HCT116 (cell line): Measurements from ENCODE around the gene ZNF492.

Experiments
- CEBPB ChIP-seq: IDR thresholded peaks from 2 replicates; pipeline ENCODE4 v1.6.1; 2012; ENCODE audit warnings: low read depth
- CTCF ChIP-seq, 3 experiments: fragments of 200-600 bp in 1 of 3; sonication (generic) in 1 of 3; IDR thresholded peaks in 2 of 3; conservative IDR thresholded peaks in 1 of 3; 2 replicates each; pipeline ENCODE4 v1.5.1; 2012 to 2017; ENCODE audit warnings: low read depth in 2 of 3, low read length in 2 of 3, antibody characterized with exemption in 1 of 3, borderline replicate concordance in 1 of 3, control low read depth in 1 of 3, mild to moderate bottlenecking in 1 of 3, mixed read lengths in 1 of 3, mixed run types in 1 of 3, moderate library complexity in 1 of 3; ENCODE audit not compliant: insufficient read depth in 1 of 3
- EZH2 ChIP-seq: fragments of 200-600 bp; sonication (generic); IDR thresholded peaks from 2 replicates; pipeline ENCODE4 v1.6.1; 2017; ENCODE audit warnings: antibody characterized with exemption, mixed run types
- EZH2phosphoT487 ChIP-seq: fragments of 200-600 bp; IDR thresholded peaks from 2 replicates; pipeline ENCODE4 v1.6.1; 2018; ENCODE audit warnings: antibody characterized with exemption, borderline replicate concordance
- FOSL1 ChIP-seq: IDR thresholded peaks from 2 replicates; pipeline ENCODE4 v1.6.1; 2012; ENCODE audit warnings: low read depth
- JUND ChIP-seq: IDR thresholded peaks from 2 replicates; pipeline ENCODE4 v1.6.1; 2012
- POLR2A ChIP-seq: IDR thresholded peaks from 2 replicates; pipeline ENCODE4 v1.7.0; 2011; ENCODE audit warnings: borderline replicate concordance; ENCODE audit not compliant: insufficient read depth, insufficient read length; ENCODE audit errors: extremely low read depth
- POLR2AphosphoS5 ChIP-seq: IDR thresholded peaks from 2 replicates; pipeline ENCODE4 v1.6.1; 2011; ENCODE audit warnings: mild to moderate bottlenecking, low read depth, low read length, moderate library complexity
- TCF7L2 ChIP-seq: IDR thresholded peaks from 2 replicates; pipeline ENCODE4 v1.7.0; 2011; ENCODE audit warnings: borderline replicate concordance, inconsistent platforms; ENCODE audit not compliant: insufficient read depth, insufficient read length; ENCODE audit errors: extremely low read depth
- YY1 ChIP-seq: IDR thresholded peaks from 2 replicates; pipeline ENCODE4 v1.6.1; 2011; ENCODE audit warnings: low read length, low read depth, moderate library complexity, mild to moderate bottlenecking; ENCODE audit not compliant: insufficient replicate concordance; ENCODE audit errors: extremely low read depth
- ZBTB33 ChIP-seq: IDR thresholded peaks from 2 replicates; pipeline ENCODE4 v1.6.1; 2011; ENCODE audit warnings: mild to moderate bottlenecking, low read length, moderate library complexity; ENCODE audit not compliant: insufficient replicate concordance; ENCODE audit errors: extremely low read depth
- TF ChIP-seq, protein P1 (sequence below): IDR thresholded peaks from 2 replicates; pipeline ENCODE4 v1.6.1; 2012; ENCODE audit warnings: low read depth
- TF ChIP-seq, protein P2 (sequence below): IDR thresholded peaks from 2 replicates; pipeline ENCODE4 v1.6.1; 2012

DNA sequence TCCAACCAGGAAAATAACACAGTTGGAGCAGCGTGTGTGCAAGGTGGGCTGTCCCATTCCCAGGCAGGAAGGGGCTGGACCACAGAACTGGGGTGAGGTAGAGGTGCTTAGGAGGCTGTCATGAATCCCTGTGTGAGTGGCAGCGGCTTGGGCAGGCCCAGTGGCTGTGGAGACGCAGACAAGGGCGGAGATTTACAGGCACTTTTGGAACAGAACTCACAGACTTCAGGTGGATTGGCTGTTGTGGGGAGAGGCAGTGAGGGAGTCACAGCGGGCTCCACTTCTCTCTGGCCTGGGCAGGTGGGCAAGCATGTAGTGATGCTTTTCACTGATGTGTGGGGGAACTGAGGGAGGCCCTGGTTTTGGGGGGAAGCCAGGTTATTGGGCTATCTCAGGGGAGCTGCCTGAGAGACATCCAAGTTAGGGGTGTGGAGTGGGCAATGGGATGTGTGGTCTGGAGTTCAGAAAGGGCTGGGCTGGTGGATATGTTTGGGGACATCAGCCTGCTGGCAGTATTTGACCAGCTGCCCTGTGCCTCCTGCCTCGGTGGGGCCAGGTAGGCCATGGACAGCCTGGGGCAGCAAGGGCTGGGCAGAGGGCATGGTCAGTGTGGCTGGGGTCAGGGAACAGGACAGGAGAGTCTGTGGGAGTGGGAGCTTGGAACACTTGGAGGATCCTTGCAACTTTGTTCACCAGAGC lies 27.0 kb upstream of the ZNF492 start:
- TF ChIP-seq CTCF (IDR thresholded peaks at IDR 0.05 in 2 of 3, conservative IDR thresholded peaks at IDR 0.05 in 1 of 3; ENCODE audit: borderline replicate concordance in 1 of 3, insufficient read depth in 1 of 3, low read depth in 2 of 3, low read length in 2 of 3) (no peak), POLR2A (no peak), EZH2phosphoT487 (no peak), EZH2 (no peak), TCF7L2 (no peak), YY1 (no peak), ZBTB33 (no peak), POLR2AphosphoS5 (no peak), CEBPB (no peak), JUND (no peak), FOSL1 (no peak)
- TF ChIP-seq, protein P1, sequence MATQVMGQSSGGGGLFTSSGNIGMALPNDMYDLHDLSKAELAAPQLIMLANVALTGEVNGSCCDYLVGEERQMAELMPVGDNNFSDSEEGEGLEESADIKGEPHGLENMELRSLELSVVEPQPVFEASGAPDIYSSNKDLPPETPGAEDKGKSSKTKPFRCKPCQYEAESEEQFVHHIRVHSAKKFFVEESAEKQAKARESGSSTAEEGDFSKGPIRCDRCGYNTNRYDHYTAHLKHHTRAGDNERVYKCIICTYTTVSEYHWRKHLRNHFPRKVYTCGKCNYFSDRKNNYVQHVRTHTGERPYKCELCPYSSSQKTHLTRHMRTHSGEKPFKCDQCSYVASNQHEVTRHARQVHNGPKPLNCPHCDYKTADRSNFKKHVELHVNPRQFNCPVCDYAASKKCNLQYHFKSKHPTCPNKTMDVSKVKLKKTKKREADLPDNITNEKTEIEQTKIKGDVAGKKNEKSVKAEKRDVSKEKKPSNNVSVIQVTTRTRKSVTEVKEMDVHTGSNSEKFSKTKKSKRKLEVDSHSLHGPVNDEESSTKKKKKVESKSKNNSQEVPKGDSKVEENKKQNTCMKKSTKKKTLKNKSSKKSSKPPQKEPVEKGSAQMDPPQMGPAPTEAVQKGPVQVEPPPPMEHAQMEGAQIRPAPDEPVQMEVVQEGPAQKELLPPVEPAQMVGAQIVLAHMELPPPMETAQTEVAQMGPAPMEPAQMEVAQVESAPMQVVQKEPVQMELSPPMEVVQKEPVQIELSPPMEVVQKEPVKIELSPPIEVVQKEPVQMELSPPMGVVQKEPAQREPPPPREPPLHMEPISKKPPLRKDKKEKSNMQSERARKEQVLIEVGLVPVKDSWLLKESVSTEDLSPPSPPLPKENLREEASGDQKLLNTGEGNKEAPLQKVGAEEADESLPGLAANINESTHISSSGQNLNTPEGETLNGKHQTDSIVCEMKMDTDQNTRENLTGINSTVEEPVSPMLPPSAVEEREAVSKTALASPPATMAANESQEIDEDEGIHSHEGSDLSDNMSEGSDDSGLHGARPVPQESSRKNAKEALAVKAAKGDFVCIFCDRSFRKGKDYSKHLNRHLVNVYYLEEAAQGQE, result no peak
- TF ChIP-seq, protein P2, sequence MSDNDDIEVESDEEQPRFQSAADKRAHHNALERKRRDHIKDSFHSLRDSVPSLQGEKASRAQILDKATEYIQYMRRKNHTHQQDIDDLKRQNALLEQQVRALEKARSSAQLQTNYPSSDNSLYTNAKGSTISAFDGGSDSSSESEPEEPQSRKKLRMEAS, result no peak
